Mammary microvascular endothelial cell (primary cell): ENCODE measurements around the gene PDE4A. TPM values are rescaled to one million over a fixed set of nuclear protein-coding genes. Genes with fewer than 3 reads are reported as not detected.

Source experiments
- total RNA-seq: library from RNA; depleted of rRNA; stranded (reverse); fragments of >200 nt; gene quantifications from 2 replicates; pipeline ENCODE4 v1.2.3, GENCODE V29; 2015

PDE4A gene
- 2.2 and 4.8 TPM in 2 replicates for total RNA-seq

GRCh38 chr19:10420444-10421239, at the start of gene PDE4A:
PDE4A (plus strand) TSS chr19:10420538; CDS start chr19:10420765, 227 bp downstream.

GRCh38 chr19:10380313-10381102, 39.8 kb upstream of the PDE4A start, which contains the start of gene TYK2:
TYK2 (minus strand) TSS chr19:10380572; CDS start chr19:10378406, 2,166 bp downstream.

GRCh38 chr19:10403137-10404021, 17.0 kb upstream of the PDE4A start, which contains the start of gene CDC37:
CDC37 (minus strand) TSS chr19:10403542; CDS start chr19:10403479, 63 bp downstream.

GRCh38 chr19:10503002-10503789, 82.9 kb downstream of the PDE4A start, which contains the start of gene KEAP1:
KEAP1 (minus strand) TSS chr19:10503356; CDS start chr19:10500033, 3,323 bp downstream.

GRCh38 chr19:10517361-10517759, 97.0 kb downstream of the PDE4A start, which contains the start of gene S1PR5:
S1PR5 (minus strand) TSS chr19:10517447; CDS start chr19:10515011, 2,436 bp downstream.

Other genes with a start within 250 kb of the PDE4A start
- 127 and 139 TPM in 2 replicates for gene DNMT1, start 225.6 kb upstream of the PDE4A start, total RNA-seq
- 1.00 and 1.5 TPM in 2 replicates for gene S1PR2, start 189.2 kb upstream of the PDE4A start, total RNA-seq
- 102 and 128 TPM in 2 replicates for gene MRPL4, start 168.3 kb upstream of the PDE4A start, total RNA-seq
- 130 and 143 TPM in 2 replicates for gene ICAM1, start 149.4 kb upstream of the PDE4A start, total RNA-seq
- 0.40 and 0.44 TPM in 2 replicates for gene ICAM4, start 133.6 kb upstream of the PDE4A start, total RNA-seq
- gene ICAM5, start 130.6 kb upstream of the PDE4A start, total RNA-seq: not detected in 2 replicates
- gene ZGLP1, start 110.7 kb upstream of the PDE4A start, total RNA-seq: 1.4 TPM in 1 of 2 replicates, not detected in the other
- gene FDX2, start 104.5 kb upstream of the PDE4A start, total RNA-seq: 34.9 and 48.2 TPM in 2 replicates
- 43.6 and 45.8 TPM in 2 replicates for gene RAVER1, start 87.0 kb upstream of the PDE4A start, total RNA-seq
- 7.7 and 9.4 TPM in 2 replicates for gene ICAM3, start 80.9 kb upstream of the PDE4A start, total RNA-seq
- gene TYK2, start 40.0 kb upstream of the PDE4A start, total RNA-seq: 120 and 124 TPM in 2 replicates
- 343 and 390 TPM in 2 replicates for gene CDC37, start 17.0 kb upstream of the PDE4A start, total RNA-seq
- gene KEAP1, start 82.8 kb downstream of the PDE4A start, total RNA-seq: 83.8 and 86.8 TPM in 2 replicates
- gene S1PR5, start 96.9 kb downstream of the PDE4A start, total RNA-seq: not detected in 2 replicates
- 24.6 and 28.9 TPM in 2 replicates for gene ATG4D, start 123.4 kb downstream of the PDE4A start, total RNA-seq
- gene KRI1, start 145.5 kb downstream of the PDE4A start, total RNA-seq: 11.3 and 13.4 TPM in 2 replicates
- gene CDKN2D, start 148.4 kb downstream of the PDE4A start, total RNA-seq: 5.5 and 7.5 TPM in 2 replicates
- not detected in 2 replicates for gene AP1M2, start 166.8 kb downstream of the PDE4A start, total RNA-seq
- 64.2 and 75.7 TPM in 2 replicates for gene SLC44A2, start 205.0 kb downstream of the PDE4A start, total RNA-seq
- 127 and 147 TPM in 2 replicates for gene ILF3, start 233.8 kb downstream of the PDE4A start, total RNA-seq